HG03469 (cell line): ENCODE data around the gene ANKRD31.

ENCODE experiments used
- ATAC-seq: cut with Tn5 transposase; IDR thresholded peaks from one replicate; pipeline ENCODE4 v1.9.1; 2021; ENCODE audit warnings: mild to moderate bottlenecking, moderate library complexity, moderate number of reproducible peaks; ENCODE audit not compliant: unreplicated experiment

ANKRD31 gene

GRCh38 chr5:75071100-75071499 is 165.6 kb downstream of the ANKRD31 start:
- ATAC-seq = no peak

- ATAC-seq = no peak
These were observed 169.2 kb downstream of the ANKRD31 start for GRCh38 chr5:75067434-75067833.

- ATAC-seq = no peak
These were observed 173.7 kb downstream of the ANKRD31 start for GRCh38 chr5:75062925-75063531.

GRCh38 chr5:75059912-75060545 is 176.6 kb downstream of the ANKRD31 start:
- no peak for ATAC-seq

DNA sequence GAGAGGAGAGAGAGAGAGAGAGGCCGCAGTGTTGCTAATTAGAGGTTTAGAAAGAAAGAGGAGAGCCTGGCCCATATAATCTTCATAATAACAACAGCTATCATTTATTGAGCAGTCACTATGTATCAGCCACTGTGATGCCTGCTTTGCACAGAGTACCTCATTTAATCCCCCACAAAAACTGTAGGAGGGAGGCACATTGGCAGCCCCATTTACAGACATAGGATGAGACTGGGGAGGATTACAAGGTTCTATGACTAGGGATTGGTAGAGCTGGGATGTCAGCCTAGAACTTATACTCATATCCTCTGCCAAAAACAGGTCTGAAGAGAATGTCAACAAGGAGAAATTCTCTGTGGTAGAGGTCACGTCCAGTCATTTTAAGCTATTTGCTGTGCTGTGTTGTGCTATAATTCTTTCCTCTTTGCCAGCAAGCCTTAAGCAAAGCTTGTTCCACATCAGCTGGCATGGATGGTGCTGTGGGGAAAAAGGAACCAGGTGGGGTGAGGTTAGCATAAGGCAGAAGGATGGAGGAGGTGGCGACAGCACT is 177.6 kb downstream of the ANKRD31 start:
- no peak for ATAC-seq

DNA sequence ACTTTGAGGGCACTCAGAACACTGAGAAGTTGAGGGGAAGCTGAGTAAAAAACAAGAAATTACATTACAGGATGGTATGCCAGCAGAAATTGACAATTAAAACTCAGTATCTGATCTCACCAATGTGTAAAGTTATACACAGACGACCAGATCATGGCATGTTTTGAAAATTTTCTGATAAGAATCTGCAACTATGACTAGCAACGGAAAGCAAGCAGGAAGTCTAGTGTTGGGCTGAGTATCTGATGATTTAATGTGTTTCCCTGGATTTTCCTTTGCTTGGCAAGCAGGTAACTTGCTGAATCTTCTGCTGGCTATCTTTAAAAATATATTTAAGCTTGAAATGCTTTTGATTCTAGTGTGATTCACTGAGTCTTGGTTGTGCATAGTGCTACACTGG is 179.1 kb downstream of the ANKRD31 start:
- ATAC-seq = no peak

GRCh38 chr5:75055727-75056144 is 180.9 kb downstream of the ANKRD31 start:
- ATAC-seq = no peak

- ATAC-seq = no peak
These were observed 182.3 kb downstream of the ANKRD31 start for GRCh38 chr5:75054134-75054930.

- no peak for ATAC-seq
These were observed 183.2 kb downstream of the ANKRD31 start for GRCh38 chr5:75053304-75054133.

DNA sequence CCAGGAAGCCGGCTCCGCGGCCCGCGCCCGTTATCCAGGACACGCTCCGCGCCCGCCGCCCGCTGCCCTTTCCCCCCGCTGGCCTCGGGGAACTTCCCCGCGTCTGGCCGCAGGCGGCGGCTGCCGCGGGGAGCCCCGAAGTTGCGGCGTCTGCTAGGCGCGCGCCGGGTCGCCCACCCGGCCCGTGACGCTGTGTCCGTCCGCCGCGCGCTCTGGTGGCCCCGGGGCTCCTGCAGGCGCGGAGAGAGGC is 183.7 kb downstream of the ANKRD31 start:
- no peak for ATAC-seq

DNA sequence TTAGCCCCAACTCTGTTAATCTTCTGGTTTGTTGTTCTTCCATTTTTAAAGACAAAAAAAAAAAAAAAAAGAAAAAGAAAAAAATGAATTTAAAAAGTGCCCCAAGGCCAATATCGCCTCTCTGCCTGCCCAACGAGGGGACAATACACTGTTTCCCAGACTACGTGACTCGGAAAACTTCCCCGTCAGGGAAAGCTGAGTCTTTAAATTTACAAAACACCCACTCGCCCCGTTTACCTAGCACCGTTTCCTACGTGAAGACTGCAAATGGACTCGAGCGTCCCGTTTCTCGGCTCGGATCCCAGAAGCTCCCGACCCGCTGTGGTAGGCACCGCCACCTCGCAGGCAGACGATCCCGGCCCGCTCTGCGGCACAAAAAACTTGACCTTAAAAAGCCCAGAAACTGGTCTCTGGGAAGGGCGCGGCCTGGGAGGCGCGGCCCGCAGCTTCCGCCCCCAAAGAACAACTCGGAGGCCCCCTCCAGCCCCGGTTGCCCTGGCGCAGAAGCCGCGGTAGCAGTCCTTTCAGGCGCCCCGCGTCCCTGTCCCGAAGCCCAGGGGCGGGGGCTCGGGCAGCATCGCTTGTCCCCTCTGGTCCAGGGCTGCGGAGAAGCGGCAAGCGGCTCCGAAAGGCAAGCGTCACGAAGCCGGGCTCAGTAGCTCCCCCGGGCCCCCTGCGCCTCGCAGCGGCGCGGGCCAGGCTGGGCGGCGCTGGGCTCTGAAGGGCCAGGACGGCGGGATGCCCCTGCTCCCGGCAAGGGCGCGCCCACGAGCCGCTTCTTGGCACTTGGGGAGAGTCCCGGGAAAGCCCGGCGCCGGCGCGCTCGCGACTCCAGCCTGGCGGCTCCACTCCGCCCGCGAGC is 184.3 kb downstream of the ANKRD31 start, which contains the start of gene GCNT4:
Gene GCNT4 (minus strand): TSS at position 367 of the 862 bp plus-strand sequence. CDS start 22,521 bp downstream, outside the sequence.
- ATAC-seq = no peak

GRCh38 chr5:75051217-75051751 is 185.4 kb downstream of the ANKRD31 start:
- ATAC-seq = no peak

DNA sequence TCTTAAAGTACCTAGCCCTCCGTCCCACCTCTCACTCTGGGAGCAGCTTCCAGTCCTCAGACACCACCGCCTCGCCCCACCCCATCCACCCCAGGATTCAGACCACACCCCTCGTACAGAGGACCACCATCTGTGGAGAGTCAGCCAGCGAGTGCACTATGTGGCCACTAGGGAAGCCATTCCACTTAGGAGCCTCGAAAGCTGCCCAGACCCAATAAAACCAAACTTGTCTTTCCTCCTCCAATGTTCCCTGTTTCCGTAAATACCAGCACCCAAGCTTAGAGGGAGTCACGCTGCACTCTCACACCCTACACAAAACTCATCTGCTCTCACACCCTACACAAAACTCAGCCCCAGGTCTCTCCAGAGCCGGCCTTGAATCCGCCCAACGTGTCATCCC is 186.3 kb downstream of the ANKRD31 start:
- ATAC-seq = no peak

- no peak for ATAC-seq
These were observed 187.0 kb downstream of the ANKRD31 start for GRCh38 chr5:75049456-75050351.

DNA sequence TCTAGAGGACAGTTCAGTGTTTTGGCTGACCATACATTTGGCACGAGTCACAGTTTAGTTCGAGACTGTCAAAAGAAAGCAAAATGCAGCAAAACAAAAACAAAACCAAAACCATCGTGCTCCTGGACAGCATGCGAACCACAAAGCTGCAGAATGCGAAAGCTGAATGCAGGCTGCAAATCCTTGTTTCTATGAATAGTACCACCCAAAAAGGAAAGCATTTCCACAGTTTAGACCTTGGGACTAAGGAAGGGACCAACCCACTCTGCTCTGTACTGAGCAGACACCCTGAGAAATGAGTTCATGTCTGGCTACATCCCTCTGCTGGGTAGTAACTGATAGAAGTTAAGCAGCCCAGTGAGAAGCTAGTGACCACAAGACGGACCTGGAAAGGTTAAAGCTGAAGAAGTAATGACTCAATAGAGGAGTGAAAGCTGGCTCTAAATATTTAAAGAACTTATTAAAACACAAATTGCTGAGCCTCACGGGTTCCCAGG is 188.2 kb downstream of the ANKRD31 start:
- ATAC-seq = no peak

- no peak for ATAC-seq
These were observed 189.3 kb downstream of the ANKRD31 start for GRCh38 chr5:75047356-75047755.

- no peak for ATAC-seq
These were observed 190.1 kb downstream of the ANKRD31 start for GRCh38 chr5:75046366-75047142.

- ATAC-seq = no peak
These were observed 191.6 kb downstream of the ANKRD31 start for GRCh38 chr5:75045071-75045470.
